HG03066 (cell line): ENCODE results near the gene ATP2B2.
"Not testable (repeated sequence)": the region's sequence is repeated elsewhere in the genome, so short reads cannot be mapped to it uniquely, and the experiment has no call there.

ENCODE experiments used
- ATAC-seq: cut with Tn5 transposase; IDR thresholded peaks from one replicate; pipeline ENCODE4 v1.9.1; 2021; ENCODE audit warnings: low read depth; ENCODE audit not compliant: unreplicated experiment

The ATP2B2 gene

DNA sequence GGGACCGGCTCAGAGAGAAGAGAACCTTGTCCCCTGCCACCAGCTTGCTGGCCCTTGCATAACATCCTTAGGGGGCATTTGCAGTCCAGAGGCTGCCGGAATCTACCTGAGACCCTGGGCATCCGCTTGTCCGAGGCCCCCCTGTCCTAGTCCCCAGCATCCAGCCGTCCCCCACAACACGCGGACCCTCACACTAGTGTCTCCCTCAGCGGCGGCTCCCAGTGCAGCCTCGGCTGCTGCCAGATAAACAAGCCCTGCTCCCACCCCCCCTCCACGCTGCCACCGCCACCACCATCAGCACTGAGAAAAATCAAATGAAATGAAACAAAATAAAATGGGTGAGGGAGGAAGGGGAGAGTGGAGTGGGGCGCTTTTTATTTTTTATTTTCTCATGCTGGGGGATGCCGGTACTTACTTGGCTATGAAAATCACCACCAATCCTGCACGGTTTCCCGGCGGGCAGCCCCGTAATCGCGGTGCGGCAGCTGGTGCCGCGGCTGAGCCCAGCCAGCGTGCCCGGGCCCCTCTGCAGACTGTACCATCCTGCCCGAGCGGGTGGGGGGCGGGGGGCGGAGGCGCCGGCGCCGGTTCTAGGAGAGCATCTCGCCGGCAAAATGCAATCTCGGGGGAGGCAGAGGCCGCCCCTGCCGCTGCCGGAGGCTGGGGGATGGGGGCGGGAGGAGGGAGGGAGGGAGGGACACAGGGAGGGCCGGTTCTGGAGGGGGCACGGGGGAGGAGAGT is at the start of gene ATP2B2:
ATP2B2 (minus strand) TSS at position 537 of the 741 bp plus-strand sequence. CDS start 56,043 bp downstream, outside the sequence.
- ATAC-seq: no peak

DNA sequence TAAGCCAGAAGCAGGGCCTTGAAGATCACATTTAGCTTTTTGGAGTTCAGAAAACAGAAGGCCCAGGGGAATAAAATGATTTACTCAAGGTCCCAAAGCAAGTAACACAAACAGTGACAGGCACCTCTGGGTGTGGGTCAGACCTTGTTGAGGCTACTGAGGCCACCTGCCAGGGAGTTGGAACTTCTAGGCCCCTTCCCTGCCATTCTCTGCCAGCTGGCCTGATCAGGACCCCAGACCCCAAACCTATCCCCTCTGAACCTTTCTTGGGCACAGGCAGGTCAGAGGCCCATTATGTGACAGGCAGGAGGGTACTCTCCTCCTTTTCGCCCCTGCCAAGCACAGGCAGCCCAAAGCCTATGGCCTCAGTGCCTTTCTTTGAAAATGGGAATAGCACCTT is 49.4 kb upstream of the ATP2B2 start:
- ATAC-seq: no peak

DNA sequence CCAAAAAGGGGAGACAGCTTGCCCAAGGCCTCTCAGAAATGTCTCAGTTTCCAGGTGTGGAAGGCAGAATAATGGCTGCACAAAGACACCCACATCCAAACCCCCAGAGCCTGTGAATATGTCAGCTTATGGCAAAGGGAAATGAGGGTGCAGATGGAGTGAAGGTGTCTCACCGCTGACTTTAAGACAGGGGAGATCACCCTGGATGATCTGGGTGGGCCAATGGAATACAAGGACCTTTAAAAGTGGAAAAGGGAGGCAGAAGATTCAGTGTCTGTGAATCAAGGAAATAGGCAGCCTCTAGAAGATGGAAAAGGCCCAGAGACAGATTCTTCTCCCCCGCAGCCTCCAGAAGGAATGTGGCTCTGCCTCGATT is 48.8 kb upstream of the ATP2B2 start:
- no peak for ATAC-seq

DNA sequence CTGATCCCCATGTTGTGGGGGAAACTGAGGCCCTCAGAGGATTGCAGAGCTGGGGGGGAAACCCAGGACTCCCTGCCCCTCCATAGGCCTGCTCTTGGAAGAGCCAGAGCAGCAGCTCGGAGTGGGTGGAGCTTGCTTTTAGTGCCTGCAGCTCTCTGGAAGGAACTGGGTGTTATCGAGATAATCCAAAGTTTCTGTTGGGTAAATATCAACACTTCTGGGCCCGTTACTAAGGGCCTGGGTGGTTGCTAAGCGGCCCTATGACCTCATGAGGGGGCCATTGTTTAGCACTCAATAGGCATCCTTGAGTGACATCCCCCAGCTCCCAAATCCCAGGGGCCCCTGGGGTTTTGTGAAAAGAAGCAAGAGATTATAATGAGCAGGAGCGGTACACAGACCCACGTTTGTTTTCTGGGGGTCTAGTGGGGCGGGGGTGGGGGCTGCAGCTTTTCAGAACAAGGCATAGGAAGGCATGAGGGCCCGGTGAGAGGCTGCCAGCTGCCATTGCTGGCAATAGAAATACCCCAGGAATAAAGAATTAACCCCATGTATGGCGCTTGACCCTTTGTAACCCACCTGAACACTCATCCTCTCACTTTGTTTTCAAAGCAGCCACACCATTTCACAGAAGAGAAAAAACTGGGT is 48.3 kb upstream of the ATP2B2 start:
- ATAC-seq: no peak

DNA sequence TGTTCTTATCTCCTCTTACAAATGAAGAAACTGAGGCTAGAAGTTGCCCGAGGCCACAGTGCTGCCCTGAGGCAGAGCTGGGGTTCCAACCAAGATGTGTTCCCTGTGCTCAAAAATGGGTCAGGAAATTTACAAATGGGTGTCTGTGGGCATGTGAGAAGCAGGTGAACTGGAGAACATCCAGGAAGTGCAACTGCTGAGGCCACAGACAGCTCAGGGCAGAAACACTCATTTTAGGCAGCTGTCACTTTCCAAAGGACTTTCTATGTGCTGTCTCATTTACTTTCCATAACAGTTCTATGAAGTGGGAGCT is 47.2 kb upstream of the ATP2B2 start:
- no peak for ATAC-seq

DNA sequence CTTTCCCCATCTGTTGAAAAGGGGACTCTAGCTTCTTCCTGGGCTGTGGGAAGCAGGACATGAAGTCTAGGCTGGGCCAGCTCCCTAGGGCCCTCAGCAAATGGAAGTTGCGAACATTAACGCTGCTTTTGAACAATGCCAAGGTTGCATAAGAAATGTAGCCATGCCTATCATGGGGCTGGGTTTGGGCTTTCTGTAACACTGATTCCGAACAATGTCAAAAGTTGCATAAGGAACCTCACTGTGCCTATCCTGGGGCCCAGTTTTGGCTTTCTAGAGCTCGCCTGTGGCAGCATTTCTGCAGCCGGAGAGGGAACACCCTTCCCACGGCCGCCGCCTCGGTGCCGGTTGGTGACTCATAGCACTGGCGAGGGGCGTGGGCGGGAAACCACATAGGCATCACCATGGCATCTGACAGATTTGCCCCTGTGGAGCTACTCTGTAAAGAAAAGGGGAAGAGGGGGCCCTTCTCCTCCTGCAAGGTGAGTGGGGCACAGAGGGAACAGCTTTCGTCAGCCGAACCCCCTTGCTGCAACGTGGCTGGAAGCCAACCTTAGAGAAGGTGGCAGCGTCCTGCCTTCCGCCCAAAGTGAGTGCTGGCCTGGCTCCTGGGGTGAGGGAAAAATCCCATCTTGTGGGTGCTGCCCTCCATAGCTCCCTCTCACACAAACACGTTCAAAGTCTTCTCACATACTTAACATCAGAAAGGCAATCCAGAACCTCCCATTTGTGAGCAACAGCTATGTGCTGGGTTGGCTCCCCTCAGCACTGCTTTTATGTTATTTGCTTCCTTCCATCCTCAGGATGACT is 46.6 kb upstream of the ATP2B2 start:
- ATAC-seq: no peak

DNA sequence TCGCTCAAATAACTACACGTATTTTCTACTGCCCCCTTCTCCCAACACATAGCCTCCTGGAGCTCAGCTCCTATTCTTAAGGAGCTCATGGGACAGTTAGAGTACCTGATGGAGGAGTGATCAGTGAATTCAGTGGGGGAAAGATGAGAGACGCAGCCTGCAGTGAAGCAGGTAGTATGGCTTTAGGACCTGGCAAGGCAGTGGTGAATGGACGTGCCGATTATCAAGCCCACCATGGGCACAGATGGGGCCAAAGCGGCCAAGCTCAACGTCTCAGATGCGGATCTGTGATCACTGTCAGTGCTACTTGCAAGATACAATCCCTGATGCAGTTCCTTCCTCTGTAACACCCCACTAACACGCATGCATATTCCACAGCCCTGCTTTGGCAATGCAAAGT is 45.8 kb upstream of the ATP2B2 start:
- ATAC-seq: no peak

DNA sequence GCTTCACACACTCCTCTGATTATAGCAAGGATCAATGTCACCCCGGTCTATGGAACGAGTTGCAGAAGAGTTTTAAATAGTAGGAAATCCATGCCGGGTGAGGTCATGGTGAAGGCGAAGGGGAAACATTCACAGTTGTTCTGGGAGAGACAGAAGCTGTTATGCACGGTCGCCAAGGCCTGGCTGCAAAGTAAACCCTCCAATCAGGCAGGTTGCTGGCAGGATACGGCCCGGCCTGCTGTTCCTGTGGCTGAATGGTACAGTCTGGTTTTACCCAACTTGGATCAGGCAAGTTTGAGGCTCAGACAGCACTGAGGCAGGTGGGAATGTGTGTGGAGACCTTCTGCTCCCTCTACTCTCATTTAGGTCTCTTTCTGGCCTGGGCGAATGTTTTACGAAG is 45.3 kb upstream of the ATP2B2 start:
- ATAC-seq: no peak

DNA sequence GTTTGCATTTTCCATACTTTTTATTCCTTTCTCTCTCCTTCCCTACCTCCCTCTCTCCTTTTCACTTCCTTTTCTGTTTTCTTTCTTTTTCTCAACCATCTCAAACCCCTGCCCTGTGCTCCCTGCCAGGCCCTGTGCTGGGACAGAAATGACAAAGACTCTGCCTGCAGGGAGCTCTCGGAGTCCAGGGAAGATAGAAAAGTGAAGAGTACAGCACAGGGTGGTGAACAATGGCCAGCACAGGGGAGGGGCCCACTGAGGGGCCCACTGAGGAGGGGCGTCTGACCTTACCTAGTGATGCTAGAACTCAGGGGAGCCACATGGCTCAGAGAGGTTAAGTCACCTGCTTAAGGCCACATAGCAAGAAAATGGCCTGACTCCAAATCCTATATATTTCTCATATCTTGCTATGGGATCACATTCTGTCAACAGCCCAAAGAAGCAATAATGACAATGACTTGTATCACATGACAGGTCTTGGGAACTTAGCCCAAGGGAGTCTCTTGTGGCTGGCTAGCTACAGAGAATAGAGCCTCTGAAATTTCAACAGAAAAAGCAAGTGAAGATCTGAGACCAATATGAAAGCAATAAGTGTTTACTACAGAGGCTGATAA is 44.3 kb upstream of the ATP2B2 start:
- ATAC-seq: no peak

DNA sequence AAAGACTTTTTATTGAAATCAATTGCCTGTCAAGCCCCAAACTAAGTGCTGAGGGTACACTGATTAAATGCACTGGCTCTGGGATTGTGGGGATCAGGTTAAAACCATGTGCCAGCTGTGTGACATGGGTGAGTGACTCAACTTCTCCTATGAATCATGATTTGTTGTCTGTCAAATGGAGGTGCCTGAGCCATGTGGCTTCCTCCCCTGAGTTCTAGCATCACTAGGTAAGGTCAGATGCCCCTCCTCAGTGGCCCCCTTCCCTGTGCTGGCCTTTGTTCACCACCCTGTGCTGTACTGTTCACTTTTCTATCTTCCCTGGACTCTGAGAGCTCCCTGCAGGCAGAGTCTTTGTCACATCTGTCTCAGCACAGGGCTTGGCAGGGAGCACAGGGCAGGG is 43.6 kb upstream of the ATP2B2 start:
- no peak for ATAC-seq

DNA sequence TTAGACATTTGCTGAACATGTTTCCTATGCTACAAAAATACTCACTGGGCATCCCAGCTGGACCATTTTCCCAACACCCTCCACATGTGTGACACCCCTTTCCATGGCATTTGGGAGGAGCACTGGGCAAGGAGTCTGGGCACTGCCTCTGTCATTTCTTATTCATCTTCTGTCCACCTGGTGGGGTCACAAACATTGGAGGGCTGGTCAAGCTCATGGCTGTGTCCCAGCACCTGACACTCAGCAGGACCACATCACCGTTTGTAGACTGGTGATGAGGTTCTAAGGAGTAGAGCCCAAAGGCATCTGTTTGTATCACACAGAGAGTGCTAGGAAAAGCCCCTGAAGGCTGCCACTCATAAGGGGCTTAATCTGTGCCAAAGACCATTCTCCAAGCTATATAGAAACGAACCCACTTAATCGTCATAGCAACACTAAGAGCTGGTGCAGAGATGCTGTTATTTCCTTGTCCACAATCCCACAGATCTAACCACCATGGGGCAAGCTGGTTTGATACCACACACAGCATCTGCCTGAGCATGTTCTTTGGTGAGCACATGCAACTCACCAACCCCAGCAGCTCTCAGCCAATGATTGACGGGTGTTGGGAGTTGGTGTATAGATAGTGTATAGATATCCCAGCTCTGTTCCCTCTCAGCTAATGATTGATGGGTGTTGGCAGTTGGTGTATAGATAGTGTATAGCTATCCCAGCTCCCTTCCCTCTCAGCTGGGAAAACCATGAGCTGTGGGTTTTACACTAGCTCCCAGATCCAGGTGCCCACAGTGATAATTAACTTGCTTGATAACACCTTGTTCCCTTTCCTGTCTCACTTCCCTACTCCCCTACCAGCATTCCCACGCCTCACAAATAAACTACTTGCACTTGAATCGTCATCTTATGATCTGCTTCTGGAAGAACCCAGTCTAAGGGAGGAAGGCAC is 42.7 kb upstream of the ATP2B2 start:
- ATAC-seq: no peak

DNA sequence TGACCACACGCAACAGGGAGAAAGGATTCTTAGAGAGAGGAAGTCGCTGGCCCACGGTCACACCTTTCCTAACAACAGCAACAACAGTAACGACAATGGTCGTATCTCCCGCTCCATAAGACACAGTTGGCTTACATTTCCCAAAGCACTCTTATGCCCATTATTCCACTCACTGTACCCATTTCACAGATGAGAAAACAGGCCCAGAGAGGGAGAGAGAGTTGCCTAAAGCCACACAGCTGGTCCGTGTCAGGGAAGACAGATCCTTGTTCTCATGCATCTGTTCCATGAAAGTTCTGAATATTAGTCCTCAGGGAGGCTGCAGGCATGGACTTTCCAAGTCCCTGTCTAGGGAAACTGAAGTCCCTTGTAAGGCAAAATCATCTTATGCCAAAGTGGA is 42.0 kb upstream of the ATP2B2 start:
- no peak for ATAC-seq

DNA sequence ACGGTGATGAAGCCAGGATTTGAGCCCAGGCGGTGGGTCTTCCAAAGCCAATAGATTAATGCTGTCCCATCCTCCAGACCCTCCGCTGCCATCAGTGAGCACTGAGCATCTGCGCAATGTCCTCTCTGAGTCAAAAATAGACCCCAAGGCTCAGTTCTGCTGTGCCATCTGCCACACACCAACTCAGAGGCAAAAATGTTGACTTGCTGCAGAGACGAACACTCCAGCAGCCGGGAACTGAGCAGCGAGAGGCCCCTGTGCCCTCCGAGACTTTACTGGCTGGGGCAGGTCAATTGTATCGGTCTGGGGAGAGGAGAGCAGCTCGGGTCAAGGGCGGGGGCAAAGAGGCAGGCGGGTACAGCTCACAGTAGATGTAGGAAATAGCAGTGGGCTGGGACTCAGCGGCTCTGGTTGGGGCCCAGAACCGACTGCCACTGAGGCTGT is 41.5 kb upstream of the ATP2B2 start:
- no peak for ATAC-seq

DNA sequence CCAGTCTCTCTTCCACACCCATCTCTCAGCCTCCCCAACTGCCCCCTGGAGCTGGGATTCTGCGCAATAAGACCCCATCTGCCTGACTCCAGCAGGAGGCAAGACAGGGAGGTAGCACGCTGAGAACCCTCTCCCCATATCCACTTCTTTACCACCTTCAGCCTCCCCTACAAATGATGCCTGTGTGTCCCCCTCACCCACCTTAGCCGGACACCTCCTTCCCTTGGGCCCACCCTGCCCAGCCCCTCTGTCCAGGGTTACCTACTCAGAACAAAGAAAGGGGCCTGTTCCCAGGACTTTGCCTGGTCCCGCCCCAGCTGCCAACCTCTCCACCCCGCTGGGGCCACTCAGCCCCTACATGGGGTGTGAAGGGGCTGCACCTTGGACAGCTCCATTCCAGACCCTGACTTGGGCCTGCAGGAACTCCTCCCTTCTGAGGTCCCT is 40.8 kb upstream of the ATP2B2 start:
- ATAC-seq: no peak

DNA sequence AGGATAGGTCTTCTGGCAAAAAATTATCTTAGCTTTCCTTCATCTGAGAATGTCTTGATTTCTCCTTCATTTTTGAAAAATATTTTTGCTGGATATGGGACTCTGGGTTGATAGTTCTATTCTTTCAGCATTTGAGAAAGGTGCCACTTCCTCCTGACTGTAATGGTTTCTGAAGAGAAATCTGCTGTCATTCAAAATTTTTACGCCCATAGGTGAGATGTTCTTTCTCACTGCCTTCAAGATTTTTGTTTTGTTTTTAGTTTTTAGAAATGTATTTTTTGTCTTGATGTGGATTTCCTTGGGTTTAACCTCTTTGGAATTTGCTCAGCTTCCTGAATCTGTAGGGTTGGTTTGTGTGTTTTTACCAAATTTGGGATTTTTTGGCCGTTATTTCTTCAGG is 37.1 kb upstream of the ATP2B2 start:
- no peak for ATAC-seq

DNA sequence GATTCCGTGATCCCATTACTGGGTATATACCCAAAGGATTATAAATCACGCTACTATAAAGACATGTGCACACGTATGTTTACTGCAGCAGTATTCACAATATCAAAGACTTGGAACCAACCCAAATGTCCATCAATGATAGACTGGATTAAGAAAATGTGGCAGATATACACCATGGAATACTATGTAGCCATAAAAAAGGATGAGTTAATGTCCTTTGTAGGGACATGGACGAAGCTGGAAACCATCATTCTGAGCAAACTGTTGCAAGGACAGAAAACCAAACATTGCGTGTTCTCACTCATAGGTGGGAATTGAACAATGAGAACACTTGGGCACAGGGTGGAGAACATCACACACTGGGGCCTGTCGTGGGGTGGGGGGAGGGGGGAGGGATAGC is 35.0 kb upstream of the ATP2B2 start:
- ATAC-seq: not testable (repeated sequence)

DNA sequence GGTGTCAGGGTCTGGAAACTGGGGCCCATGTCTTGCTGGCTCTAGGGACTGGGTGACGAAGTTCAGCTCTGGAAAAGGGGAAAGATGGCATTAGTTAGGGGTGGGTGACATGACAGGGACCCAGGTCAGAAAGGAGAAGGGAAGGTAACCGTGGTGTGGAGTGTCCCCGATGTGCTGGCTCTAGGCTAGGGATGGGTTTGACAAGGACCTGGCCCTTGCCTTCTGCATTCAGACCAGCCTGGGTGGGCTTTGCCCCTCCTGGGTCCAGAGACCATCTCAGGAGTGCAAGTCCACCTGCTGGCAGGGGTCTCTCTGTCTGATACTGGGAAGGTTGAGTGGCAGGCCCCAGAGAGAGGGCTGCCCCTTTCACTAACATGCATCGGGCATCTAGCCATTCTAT is 28.7 kb upstream of the ATP2B2 start:
- ATAC-seq: no peak

DNA sequence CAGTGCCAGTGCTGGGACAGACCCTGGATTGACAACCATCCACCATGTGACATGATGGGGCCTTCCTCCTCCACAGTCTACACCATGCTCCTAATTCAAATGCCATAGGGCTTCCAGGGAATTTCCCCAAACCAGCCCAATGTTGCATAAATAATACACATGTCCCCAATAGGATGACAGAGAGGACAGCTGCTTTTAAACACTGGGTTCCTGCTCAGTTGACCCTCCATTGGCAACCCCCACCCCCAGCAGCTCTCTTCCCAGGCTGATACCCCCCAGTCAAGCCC is 28.3 kb upstream of the ATP2B2 start:
- no peak for ATAC-seq

DNA sequence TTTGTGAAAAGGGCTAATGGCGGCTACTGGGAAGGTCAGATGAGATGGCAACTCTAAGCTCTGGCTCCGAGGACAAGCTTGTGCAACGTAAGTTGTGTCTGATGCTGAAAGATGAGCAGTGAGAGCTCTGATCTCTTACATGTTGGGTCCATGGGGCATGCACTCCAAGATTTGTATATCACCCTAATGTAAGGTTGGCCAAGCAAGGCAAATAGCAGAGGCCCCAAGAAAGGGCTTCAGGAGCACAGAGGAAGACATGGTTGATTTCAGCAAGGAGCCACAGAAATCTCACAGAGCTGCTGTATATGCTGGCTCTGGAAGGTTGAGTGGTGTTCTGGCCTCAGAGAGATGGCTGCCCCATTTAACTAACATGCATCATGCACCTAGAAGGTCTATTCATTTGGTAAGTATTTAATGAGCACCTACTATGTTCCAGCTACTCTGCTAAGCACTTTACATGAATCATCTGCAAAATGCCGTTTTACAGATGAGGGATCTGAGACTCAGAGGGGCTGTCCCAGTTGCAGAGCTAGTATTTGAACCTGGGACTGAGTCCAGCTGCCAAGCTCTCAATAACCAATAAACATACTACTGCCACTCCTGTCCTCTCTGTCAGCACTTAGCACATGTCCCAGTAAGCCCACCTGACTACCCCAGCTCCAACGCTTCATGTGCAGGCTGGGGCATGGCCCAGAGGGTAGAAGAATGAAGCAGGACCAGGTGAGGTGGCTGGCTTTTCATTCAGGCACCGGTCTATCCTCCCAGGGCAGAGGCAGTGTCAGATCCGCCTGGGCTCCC is 27.8 kb upstream of the ATP2B2 start:
- ATAC-seq: no peak

DNA sequence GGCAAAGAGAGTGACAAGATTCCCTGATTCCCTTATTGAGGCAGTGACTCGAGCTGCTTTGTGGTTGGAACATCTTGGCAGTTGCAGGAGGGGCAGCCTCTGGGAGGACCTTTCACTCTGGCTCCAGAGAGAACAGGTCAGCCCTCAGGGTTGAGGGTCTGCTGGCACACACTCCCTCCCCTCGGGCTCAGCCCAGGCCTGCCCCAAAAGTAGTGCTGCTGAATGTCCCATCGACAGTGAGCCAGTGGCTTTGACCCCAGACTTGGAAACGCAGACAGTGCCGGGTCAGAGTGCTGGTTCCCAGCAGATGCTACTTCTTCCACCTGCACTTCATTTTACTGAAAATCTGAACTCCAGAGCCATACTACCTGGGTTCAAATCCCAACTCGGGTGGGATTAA is 25.6 kb upstream of the ATP2B2 start:
- no peak for ATAC-seq
